ENCODE results near the gene MPPE1. TPM values are rescaled to one million over a fixed set of nuclear protein-coding genes. Genes with fewer than 3 reads are reported as not detected.
A peak's percentile ranks its signal among the peaks of the same experiment; 100 is the strongest.

MPPE1 gene
- total and polyA plus RNA-seq, 9 of the 15 experiments (the other 6 are each of a cell fraction or from before 2014, with no cell fraction given): 10.7 to 19.5 (median 13.3) TPM

DNA sequence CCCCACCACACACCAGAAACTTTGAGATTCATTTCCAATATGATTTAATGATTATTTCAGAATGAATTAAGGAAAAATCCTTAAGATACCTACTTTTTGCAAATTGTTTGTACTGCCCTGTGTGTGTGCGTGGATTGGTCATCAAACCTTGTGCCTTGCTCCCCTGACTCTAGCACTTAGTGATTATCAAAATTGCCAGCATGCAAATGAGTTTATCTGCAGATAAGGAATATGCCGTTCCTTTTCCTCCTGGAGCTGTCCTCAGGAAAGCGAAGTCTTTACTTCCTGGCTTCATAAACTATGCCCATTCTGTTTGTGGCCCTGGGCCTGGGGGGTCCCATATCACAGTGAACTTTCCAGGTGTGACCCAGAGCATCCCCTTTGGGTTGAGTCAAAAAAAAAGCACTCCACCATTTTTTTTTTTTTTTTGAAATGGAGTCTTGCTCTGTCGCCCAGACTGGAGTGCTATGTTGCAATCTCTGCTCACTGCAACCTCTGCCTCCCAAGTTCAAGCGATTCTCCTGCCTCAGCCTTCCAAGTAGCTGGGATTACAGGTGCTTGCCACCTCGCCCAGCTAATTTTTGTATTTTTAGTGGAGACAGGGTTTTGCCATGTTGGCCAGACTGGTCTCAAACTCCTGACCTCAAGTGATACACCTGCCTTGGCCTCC, 45.5 kb downstream of the MPPE1 start:
- TF ChIP-seq CEBPB (tag; IDR thresholded peaks at IDR 0.05) (peak; percentile 85), CEBPG (CRISPR knock-in tag; IDR thresholded peaks at IDR 0.05) (no peak), CEBPG (tag; conservative IDR thresholded peaks at IDR 0.05 in 1 of 2, IDR thresholded peaks at IDR 0.05 in 1 of 2) (peak; percentile 37 to 61; a peak in 2 of 4 replicates), HMG20B (CRISPR knock-in tag; IDR thresholded peaks at IDR 0.05) (no peak)
- Histone ChIP-seq H3K4me3 (no peak overlapping the region), H3K27ac (ENCODE audit: extremely low read depth, low read depth, low read length) (no peak overlapping the region), H3K4me2 (ENCODE audit: insufficient read depth, low read length) (no peak overlapping the region), H3K9me3 (replicated peaks; ENCODE audit: control insufficient read depth, insufficient read depth, low read depth, low read length) (no peaks in the 10 kb centered on the region), H2AFZ (ENCODE audit: low read depth, low read length) (no peak overlapping the region), H3K79me2 (ENCODE audit: control insufficient read depth, insufficient read depth, low read length) (no peaks in the 10 kb centered on the region), H3K36me3 (ENCODE audit: control insufficient read depth, insufficient read depth, low read length) (no peaks in the 10 kb centered on the region), H3K4me1 (replicated peaks in 1 of 2; ENCODE audit: control insufficient read depth in 2 of 2, insufficient read depth in 2 of 2, low read length in 2 of 2) (peaks cover 14 to 20% of the 10 kb centered on the region in 2 experiments), H3K9me1 (ENCODE audit: control insufficient read depth, insufficient read depth, low read length) (no peaks in the 10 kb centered on the region), H3K9ac (ENCODE audit: insufficient read depth in 1 of 2, low read depth in 2 of 2, low read length in 2 of 2) (no peak overlapping the region), H3K27me3 (ENCODE audit: control insufficient read depth in 2 of 2, insufficient read depth in 2 of 2, low read length in 2 of 2) (peaks cover 2 to 4% of the 10 kb centered on the region in 2 experiments; a peak in 1 of 5 replicates), H4K20me1 (replicated peaks; ENCODE audit: control insufficient read depth, insufficient read depth, low read length) (no peaks in the 10 kb centered on the region)
- no peak for ATAC-seq
- in situ Hi-C loops (cut with MboI) (no loop called here), intact Hi-C loops (cut with micrococcal nuclease) (no loop called here)
- FAIRE-seq: no peak
- POLR2A ChIA-PET: interaction anchor here (1.0 to 1.4 kb wide), 3 partner anchors 8 to 85 kb away, joined by 3 to 4 read pairs (median 4); no protein-coding TSS in a partner anchor
- DNase-seq (ENCODE audit: extremely low read depth in 1 of 4, low spot score in 3 of 4): no peak
- CTCF ChIA-PET (ENCODE audit: low intra/inter-chr PET ratio): no interaction called here
- 26% methylated on average over 6 of the region's 6 CpGs for WGBS (ENCODE audit: insufficient coverage, low coverage, missing lambda C conversion rate)
- no TSS peak for BruUV-seq (replicated peaks)
